OCI-LY3 (cell line): ENCODE measurements around the gene PPP1R15A.
A peak's percentile ranks its signal among the peaks of the same experiment; 100 is the strongest.

Experiments used
- CTCF ChIP-seq: fragments of 200-600, 300-600 bp; sonication (generic); IDR thresholded peaks from 2 replicates; pipeline ENCODE4 v1.5.1; 2014; ENCODE audit warnings: antibody characterized with exemption, low read length, low read depth
- EZH2phosphoT487 ChIP-seq: fragments of 200-600 bp; shearing (Covaris generic); IDR thresholded peaks from 2 replicates; pipeline ENCODE4 v1.6.1; 2018; ENCODE audit warnings: antibody characterized with exemption, mixed run types, low read depth

DNA sequence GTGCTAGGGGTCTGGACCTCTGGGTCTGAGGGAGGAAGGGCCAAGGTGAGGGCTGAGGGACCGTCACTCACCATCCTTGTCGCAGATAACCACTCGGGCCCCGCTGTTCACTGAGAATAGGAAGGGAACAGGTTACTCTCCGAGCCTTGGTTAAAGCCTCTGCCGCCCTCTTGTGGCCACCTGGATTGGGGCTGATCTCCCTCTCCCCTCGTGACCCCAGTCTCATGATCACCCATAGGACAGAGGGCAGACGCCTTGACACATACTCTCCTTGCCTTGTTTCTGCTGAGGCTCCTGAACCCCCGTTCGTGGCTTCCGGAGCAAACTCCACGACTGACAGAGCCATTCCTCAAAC is 36.5 kb upstream of the PPP1R15A start:
- TF ChIP-seq CTCF (peak; percentile 94), EZH2phosphoT487 (no peak)
